GM19463 (cell line): ENCODE data around the gene PIF1.

Source experiments
- ATAC-seq: cut with Tn5 transposase; IDR thresholded peaks from one replicate; pipeline ENCODE4 v1.9.1; 2021; ENCODE audit warnings: mild to moderate bottlenecking, moderate library complexity; ENCODE audit not compliant: unreplicated experiment

Gene PIF1, protein sequence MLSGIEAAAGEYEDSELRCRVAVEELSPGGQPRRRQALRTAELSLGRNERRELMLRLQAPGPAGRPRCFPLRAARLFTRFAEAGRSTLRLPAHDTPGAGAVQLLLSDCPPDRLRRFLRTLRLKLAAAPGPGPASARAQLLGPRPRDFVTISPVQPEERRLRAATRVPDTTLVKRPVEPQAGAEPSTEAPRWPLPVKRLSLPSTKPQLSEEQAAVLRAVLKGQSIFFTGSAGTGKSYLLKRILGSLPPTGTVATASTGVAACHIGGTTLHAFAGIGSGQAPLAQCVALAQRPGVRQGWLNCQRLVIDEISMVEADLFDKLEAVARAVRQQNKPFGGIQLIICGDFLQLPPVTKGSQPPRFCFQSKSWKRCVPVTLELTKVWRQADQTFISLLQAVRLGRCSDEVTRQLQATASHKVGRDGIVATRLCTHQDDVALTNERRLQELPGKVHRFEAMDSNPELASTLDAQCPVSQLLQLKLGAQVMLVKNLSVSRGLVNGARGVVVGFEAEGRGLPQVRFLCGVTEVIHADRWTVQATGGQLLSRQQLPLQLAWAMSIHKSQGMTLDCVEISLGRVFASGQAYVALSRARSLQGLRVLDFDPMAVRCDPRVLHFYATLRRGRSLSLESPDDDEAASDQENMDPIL

GRCh38 chr15:64825431-64826294 is at the start of gene PIF1:
PIF1 (minus strand) TSS chr15:64825647; CDS start chr15:64824335, 1,312 bp downstream.
- peak; percentile 83 for ATAC-seq

DNA sequence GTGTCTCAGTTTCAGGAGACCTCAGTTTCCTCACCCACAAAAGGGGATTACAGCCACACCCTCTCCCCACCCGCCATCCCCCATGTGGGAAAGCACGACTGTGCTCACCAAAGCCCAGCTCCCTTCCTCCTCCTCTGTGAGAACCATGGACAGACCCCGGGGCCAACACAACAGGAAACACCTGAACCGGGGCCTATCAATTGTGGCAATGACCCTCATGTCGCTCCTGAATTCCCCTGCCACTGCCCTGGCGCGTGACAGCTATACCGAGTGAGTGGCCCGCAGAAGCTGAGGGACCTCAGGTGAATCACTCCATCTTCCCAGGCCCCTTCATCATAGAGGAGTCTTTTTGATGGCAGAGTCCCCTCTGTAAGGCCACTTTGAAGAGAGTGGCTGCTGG is 44.9 kb upstream of the PIF1 start:
- no peak for ATAC-seq

DNA sequence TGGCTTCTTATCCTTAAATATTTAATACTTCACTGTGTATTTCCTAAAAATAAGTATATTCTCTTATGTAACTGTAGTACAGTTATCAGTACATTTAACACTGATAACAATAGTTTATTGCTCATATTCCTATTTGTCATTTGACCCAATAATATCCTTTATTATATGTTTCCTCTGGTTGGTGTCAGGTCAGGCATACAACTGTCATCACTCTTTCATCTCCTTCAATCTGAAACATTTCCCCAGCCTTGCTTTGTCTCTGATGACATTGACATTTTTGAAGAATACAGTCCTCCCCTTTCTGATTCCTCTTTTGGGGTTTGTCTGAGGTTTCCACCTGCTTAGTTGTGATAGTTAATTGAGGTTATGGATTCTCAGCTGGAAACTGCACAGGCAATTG is 44.1 kb upstream of the PIF1 start:
- no peak for ATAC-seq

DNA sequence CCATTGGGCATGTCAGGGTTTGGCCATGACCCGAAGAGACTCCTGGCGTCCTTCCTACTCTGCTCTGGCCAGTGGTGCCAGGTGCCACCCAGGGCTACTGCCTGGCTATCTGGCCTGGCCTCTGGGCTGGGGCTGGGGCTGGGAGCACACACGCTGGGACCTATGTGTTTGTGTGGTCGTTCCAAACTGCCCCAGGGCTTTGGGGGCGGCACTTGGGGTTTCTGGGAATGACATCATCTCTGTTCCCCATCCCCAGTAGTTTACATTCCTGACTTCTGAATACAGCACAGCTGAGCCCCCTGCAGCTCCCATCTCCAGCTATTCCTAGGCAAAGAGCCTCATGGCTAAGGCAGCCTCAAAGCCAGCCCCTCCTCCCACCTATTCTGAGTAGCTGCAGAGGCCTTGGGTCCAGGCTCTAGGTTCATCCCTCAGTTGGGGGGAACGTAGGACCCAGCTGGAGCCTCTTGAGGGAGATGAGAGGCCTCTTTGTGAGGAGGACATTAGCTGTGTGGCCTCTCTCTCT is 40.6 kb upstream of the PIF1 start:
- no peak for ATAC-seq

DNA sequence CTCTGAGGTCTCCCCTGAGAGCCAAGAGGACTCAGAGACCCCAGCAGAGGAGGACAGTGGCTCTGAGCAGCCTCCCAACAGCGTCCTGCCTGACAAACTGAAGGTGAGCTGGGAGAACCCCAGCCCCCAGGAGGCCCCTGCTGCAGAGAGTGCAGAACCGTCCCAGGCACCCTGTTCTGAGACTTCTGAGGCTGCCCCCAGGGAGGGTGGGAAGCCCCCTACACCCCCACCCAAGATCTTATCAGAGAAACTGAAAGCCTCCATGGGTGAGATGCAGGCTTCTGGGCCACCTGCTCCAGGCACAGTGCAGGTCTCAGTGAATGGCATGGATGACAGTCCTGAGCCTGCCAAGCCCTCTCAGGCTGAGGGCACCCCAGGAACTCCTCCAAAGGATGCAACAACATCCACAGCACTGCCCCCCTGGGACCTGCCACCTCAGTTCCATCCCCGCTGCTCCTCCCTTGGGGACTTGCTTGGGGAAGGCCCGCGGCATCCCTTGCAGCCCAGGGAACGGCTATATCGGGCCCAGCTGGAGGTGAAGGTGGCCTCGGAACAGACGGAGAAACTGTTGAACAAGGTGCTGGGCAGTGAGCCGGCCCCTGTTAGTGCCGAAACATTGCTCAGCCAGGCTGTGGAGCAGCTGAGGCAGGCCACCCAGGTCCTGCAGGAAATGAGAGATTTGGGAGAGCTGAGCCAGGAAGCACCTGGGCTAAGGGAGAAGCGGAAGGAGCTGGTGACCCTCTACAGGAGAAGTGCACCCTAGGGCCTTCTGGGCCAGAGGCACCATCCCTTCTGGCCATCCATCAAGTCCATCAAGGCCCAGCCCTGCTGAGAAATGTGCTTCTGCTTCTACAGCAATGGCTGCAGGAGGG is 39.9 kb upstream of the PIF1 start:
- ATAC-seq = no peak

GRCh38 chr15:64864068-64864467 is 38.6 kb upstream of the PIF1 start:
- ATAC-seq = no peak

DNA sequence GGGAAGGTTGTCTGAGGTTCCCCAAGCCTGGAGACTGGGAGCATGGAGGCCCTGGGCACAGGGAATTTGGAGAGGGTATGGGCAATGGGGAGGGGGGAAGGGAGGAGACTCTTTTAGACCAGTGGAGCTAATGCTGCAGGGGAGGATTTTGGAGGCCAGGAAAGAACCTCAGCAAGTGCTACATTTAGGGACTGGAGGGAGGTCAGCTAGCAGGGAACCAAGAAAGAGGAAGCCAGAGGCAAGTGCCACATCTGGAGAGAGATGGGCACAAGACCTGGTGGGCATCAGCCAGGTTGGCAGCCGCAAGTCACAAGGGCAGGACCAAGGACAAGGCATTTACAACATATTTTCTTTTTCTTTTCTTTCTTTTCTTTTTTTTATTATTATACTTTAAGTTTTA is 37.0 kb upstream of the PIF1 start:
- ATAC-seq = no peak

DNA sequence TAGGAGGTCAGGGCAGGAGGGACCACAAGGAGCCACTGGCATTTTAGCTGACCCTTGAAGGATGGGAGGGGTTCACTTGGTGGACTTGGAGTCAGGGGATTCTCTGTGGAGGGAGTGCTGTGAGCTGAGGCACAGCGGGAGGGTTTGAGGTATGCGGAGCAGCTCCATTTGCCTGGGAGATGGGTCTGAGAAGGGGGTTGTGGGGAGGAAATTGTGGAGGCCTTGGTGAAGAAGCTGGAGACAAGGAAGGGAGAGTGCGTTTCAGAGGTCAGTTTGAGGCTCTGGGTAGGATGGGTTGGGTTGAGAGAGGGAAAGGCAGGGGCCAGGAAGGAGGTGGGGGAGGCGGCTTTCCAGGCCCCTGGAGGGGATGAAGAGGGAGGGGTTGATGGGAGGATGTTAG is 36.5 kb upstream of the PIF1 start:
- no peak for ATAC-seq

- ATAC-seq = no peak
These were observed 35.9 kb upstream of the PIF1 start for GRCh38 chr15:64861331-64861730.

GRCh38 chr15:64859226-64859625 is 33.8 kb upstream of the PIF1 start:
- ATAC-seq = no peak

GRCh38 chr15:64858021-64858575 is 32.7 kb upstream of the PIF1 start:
- no peak for ATAC-seq

- ATAC-seq = no peak
These were observed 32.0 kb upstream of the PIF1 start for GRCh38 chr15:64857421-64857820.

GRCh38 chr15:64856429-64857145 is 31.1 kb upstream of the PIF1 start:
- no peak for ATAC-seq

DNA sequence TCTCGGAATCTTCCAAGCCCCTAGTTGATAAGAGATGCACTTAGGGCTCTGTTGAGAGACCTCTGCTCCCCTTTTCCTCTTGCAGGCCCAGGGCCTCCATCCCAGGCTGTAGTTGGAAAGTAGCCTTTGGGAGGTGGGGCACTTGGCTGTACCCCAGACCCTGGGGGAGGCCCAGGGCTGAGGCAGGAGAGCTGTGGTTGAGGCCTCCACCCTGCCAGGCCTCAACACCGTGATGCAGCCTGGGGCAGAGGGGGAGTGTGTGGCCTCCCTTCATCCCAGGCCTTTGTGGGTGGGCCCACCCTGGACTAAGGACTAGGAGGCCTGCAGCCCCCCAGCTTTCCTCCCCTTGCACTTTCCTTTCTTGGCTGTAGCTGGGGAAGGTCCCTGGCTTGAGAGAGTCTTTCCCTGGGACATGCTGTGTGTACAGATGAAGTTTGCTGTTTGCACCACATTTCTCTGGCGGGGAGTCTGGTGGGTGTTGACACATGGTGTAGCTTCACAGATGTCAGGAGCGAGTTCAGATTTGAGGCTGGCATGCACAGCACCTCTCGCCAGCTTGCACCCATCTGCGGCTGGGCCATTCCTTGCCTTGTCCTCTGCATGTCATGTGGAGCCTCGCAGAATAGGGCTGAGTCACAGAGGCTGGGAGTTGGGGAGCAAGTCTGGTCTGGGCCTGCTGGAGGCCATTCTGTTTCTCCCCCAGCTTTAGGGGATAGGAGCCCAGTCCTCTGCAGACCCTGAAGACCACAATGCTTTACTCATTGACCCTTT is 29.9 kb upstream of the PIF1 start:
- no peak for ATAC-seq

- ATAC-seq = no peak
These were observed 29.1 kb upstream of the PIF1 start for GRCh38 chr15:64854526-64854925.

GRCh38 chr15:64854041-64854440 is 28.6 kb upstream of the PIF1 start:
- ATAC-seq = no peak

GRCh38 chr15:64851503-64851840 is 26.0 kb upstream of the PIF1 start:
- ATAC-seq = no peak

GRCh38 chr15:64850778-64851502 is 25.5 kb upstream of the PIF1 start:
- ATAC-seq = no peak
